ENCODE results near the gene CD69. TPM values are rescaled to one million over a fixed set of nuclear protein-coding genes. Genes with fewer than 3 reads are reported as not detected.

The CD69 gene
- total RNA-seq, 1 experiment from 2014 or later = 0.98 TPM

- POLR2A ChIA-PET = no interaction called here
- in situ Hi-C loops (cut with HindIII; ENCODE audit: low pct_unique_long_range_greater_than_20kb, low sequenced_read_pairs) = no loop called here
- CTCF ChIA-PET = no interaction called here
These were observed 27.7 kb downstream of the CD69 start, which contains the start of gene CLECL1 for GRCh38 chr12:9732921-9733461. Gene CLECL1 (minus strand): TSS chr12:9733097.

GRCh38 chr12:9731797-9732196 lies 28.9 kb downstream of the CD69 start:
- H3K4me1 ChIP-seq (ENCODE audit: control insufficient read depth, insufficient read depth, low read length) = no peaks in the 10 kb centered on the region
- H3K9me3 ChIP-seq (ENCODE audit: control insufficient read depth, insufficient read depth, low read depth, low read length) = no peaks in the 10 kb centered on the region
- intact Hi-C loops (cut with micrococcal nuclease; ENCODE audit: unreplicated experiment) = no loop called here
- ChIA-PET CTCF (no interaction called here), POLR2A (no interaction called here)
- no peak overlapping the region for H3K27ac ChIP-seq (ENCODE audit: low read length)
- no peaks in the 10 kb centered on the region for H3K36me3 ChIP-seq (ENCODE audit: control insufficient read depth, insufficient read depth, low read length)
- DNase-seq (ENCODE audit: low read depth, low spot score) = no peak
- no peak for TF ChIP-seq SIN3A (IDR thresholded peaks at IDR 0.05; ENCODE audit: borderline replicate concordance, insufficient read depth, low read depth, low read length)
- no peak for TF ChIP-seq CTCF (IDR thresholded peaks at IDR 0.05)
- TF ChIP-seq TCF7L2 (IDR thresholded peaks at IDR 0.05; ENCODE audit: low read depth, low read length) = no peak
- TF ChIP-seq, protein P1, sequence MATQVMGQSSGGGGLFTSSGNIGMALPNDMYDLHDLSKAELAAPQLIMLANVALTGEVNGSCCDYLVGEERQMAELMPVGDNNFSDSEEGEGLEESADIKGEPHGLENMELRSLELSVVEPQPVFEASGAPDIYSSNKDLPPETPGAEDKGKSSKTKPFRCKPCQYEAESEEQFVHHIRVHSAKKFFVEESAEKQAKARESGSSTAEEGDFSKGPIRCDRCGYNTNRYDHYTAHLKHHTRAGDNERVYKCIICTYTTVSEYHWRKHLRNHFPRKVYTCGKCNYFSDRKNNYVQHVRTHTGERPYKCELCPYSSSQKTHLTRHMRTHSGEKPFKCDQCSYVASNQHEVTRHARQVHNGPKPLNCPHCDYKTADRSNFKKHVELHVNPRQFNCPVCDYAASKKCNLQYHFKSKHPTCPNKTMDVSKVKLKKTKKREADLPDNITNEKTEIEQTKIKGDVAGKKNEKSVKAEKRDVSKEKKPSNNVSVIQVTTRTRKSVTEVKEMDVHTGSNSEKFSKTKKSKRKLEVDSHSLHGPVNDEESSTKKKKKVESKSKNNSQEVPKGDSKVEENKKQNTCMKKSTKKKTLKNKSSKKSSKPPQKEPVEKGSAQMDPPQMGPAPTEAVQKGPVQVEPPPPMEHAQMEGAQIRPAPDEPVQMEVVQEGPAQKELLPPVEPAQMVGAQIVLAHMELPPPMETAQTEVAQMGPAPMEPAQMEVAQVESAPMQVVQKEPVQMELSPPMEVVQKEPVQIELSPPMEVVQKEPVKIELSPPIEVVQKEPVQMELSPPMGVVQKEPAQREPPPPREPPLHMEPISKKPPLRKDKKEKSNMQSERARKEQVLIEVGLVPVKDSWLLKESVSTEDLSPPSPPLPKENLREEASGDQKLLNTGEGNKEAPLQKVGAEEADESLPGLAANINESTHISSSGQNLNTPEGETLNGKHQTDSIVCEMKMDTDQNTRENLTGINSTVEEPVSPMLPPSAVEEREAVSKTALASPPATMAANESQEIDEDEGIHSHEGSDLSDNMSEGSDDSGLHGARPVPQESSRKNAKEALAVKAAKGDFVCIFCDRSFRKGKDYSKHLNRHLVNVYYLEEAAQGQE (IDR thresholded peaks at IDR 0.05; ENCODE audit: insufficient read depth in 1 of 2, low read depth in 2 of 2, low read length in 1 of 2) = no peak
- no peak for TF ChIP-seq POLR2AphosphoS5 (IDR thresholded peaks at IDR 0.05; ENCODE audit: low read depth, low read length)
- H3K27me3 ChIP-seq (ENCODE audit: control insufficient read depth, insufficient read depth, low read length) = no peaks in the 10 kb centered on the region
- in situ Hi-C loops (cut with HindIII; ENCODE audit: low pct_unique_long_range_greater_than_20kb, low sequenced_read_pairs) = no loop called here
- no TSS peak for BruUV-seq (replicated peaks)
- ATAC-seq = no peak
- H3K4me3 ChIP-seq (ENCODE audit: low read depth in 2 of 2, low read length in 2 of 2) = no peak overlapping the region

More at GRCh38 chr12:9732921-9733461, 27.7 kb downstream of the CD69 start, which contains the start of gene CLECL1:
- BruUV-seq (replicated peaks) = no TSS peak
- no peak within 1 kb of the TSS for H3K4me3 ChIP-seq (ENCODE audit: low read depth in 2 of 2, low read length in 2 of 2)
- H3K4me1 ChIP-seq (ENCODE audit: control insufficient read depth, insufficient read depth, low read length) = no peaks in the 10 kb centered on the region
- ATAC-seq (no peak), DNase-seq (ENCODE audit: low read depth, low spot score) (no peak)
- H3K27me3 ChIP-seq (ENCODE audit: control insufficient read depth, insufficient read depth, low read length) = no peaks in the 10 kb centered on the region
- H3K27ac ChIP-seq (ENCODE audit: low read length) = no peak within 1 kb of the TSS
- intact Hi-C loops (cut with micrococcal nuclease; ENCODE audit: unreplicated experiment) = no loop called here
- TF ChIP-seq, protein P1 (IDR thresholded peaks at IDR 0.05; ENCODE audit: insufficient read depth in 1 of 2, low read depth in 2 of 2, low read length in 1 of 2) = no peak
- TF ChIP-seq SIN3A (IDR thresholded peaks at IDR 0.05; ENCODE audit: borderline replicate concordance, insufficient read depth, low read depth, low read length) (no peak), TCF7L2 (IDR thresholded peaks at IDR 0.05; ENCODE audit: low read depth, low read length) (no peak), POLR2AphosphoS5 (IDR thresholded peaks at IDR 0.05; ENCODE audit: low read depth, low read length) (no peak), CTCF (IDR thresholded peaks at IDR 0.05) (no peak)
- no peaks in the 10 kb centered on the region for H3K36me3 ChIP-seq (ENCODE audit: control insufficient read depth, insufficient read depth, low read length)
- H3K9me3 ChIP-seq (ENCODE audit: control insufficient read depth, insufficient read depth, low read depth, low read length) = no peaks in the 10 kb centered on the region
